H1 (cell line): ENCODE results near the gene DEGS2. TPM values are rescaled to one million over a fixed set of nuclear protein-coding genes. Genes with fewer than 3 reads are reported as not detected.

Source experiments
- CTCF ChIA-PET: fragments of 300-600 bp; sonication (Branson Sonifier 250); formaldehyde crosslinking; loops from one replicate; lab custom pipeline; 2021; ENCODE audit not compliant: partially characterized antibody; lab: Charles Lee
- POLR2A ChIA-PET: fragments of 300-600 bp; sonication (Branson Sonifier 250); formaldehyde crosslinking; loops from one replicate; lab custom pipeline; 2021; ENCODE audit warnings: inconsistent platforms; ENCODE audit not compliant: partially characterized antibody; lab: Charles Lee
- DNase-seq, 2 experiments: peaks; one replicate each; pipeline versions ENCODE4 v3.0.0 to v3.0.0-alpha.2; 2010 to 2022; ENCODE audit warnings: low spot score in 2 of 2, low read depth in 1 of 2, mixed read lengths in 1 of 2
- FAIRE-seq: peaks from 2 replicates; lab custom pipeline; 2011; peaks lifted over from hg19 to GRCh38; lab: Jason Lieb, UNC
- H2AFZ ChIP-seq: 2 replicates; pipeline ENCODE4 v1.8.1; 2012; ENCODE audit warnings: low read length, inconsistent platforms
- H2AK5ac ChIP-seq: 2 replicates; pipeline ENCODE4 v1.6.1; 2013; ENCODE audit warnings: low read depth, low read length
- H2BK120ac ChIP-seq: replicated peaks from 2 replicates; pipeline ENCODE3; 2013; ENCODE audit warnings: low read depth, low read length, inconsistent platforms
- H2BK12ac ChIP-seq: 2 replicates; pipeline ENCODE4 v1.6.1; 2013; ENCODE audit warnings: low read depth, low read length
- H2BK15ac ChIP-seq: 2 replicates; pipeline ENCODE4 v1.6.1; 2013; ENCODE audit warnings: low read length
- H2BK20ac ChIP-seq: 2 replicates; pipeline ENCODE4 v1.6.1; 2013; ENCODE audit warnings: low read length
- H2BK5ac ChIP-seq: 2 replicates; pipeline ENCODE4 v1.6.1; 2013; ENCODE audit warnings: low read depth, low read length
- H3K14ac ChIP-seq: 2 replicates; pipeline ENCODE4 v1.6.1; 2013; ENCODE audit warnings: inconsistent platforms; ENCODE audit not compliant: insufficient read length
- H3K18ac ChIP-seq: 2 replicates; pipeline ENCODE4 v1.6.1; 2013; ENCODE audit warnings: low read length; ENCODE audit errors: extremely low read depth
- H3K23ac ChIP-seq: 2 replicates; pipeline ENCODE4 v1.6.1; 2013; ENCODE audit warnings: inconsistent platforms; ENCODE audit not compliant: insufficient read length
- H3K23me2 ChIP-seq: 2 replicates; pipeline ENCODE4 v1.6.1; 2013; ENCODE audit warnings: low read depth, low read length
- H3K27ac ChIP-seq: 2 replicates; pipeline ENCODE4 v1.6.1; 2011; ENCODE audit warnings: low read depth, low read length, inconsistent platforms
- H3K27me3 ChIP-seq, 4 experiments: replicated peaks in 1 of 4; 1 replicate in 1 of 4; 2 replicates in 3 of 4; pipeline versions ENCODE4 v1.6.1 to v1.8.1; 2011 to 2013; ENCODE audit warnings: low read length in 3 of 4, mild to moderate bottlenecking in 3 of 4, inconsistent platforms in 2 of 4, mixed read lengths in 2 of 4, moderate library complexity in 1 of 4; ENCODE audit not compliant: control insufficient read depth in 3 of 4, insufficient read depth in 3 of 4; ENCODE audit errors: extremely low read depth in 1 of 4
- H3K36me3 ChIP-seq, 4 experiments: 2 replicates each; pipeline versions ENCODE4 v1.6.1 to v1.8.1; 2011 to 2013; ENCODE audit warnings: mild to moderate bottlenecking in 4 of 4, low read length in 3 of 4, moderate library complexity in 2 of 4, control low read depth in 1 of 4, inconsistent platforms in 1 of 4; ENCODE audit not compliant: insufficient read depth in 4 of 4, control insufficient read depth in 2 of 4
- H3K4ac ChIP-seq: replicated peaks from 2 replicates; pipeline ENCODE3; 2013; ENCODE audit warnings: low read length, low read depth, mixed read lengths, inconsistent platforms; ENCODE audit not compliant: insufficient read length
- H3K4me1 ChIP-seq, 4 experiments: replicated peaks in 1 of 4; 1 replicate in 1 of 4; 2 replicates in 3 of 4; pipeline versions ENCODE4 v1.6.1 to v1.8.1; 2011 to 2013; ENCODE audit warnings: low read length in 3 of 4, inconsistent platforms in 2 of 4, mixed read lengths in 1 of 4; ENCODE audit not compliant: insufficient read depth in 4 of 4, control insufficient read depth in 3 of 4
- H3K4me2 ChIP-seq, 2 experiments: 2 replicates each; pipeline versions ENCODE4 v1.6.1 to v1.8.1; 2011 to 2013; ENCODE audit warnings: low read depth in 2 of 2, low read length in 2 of 2, control low read depth in 1 of 2, inconsistent platforms in 1 of 2, mild to moderate bottlenecking in 1 of 2; ENCODE audit not compliant: insufficient read depth in 1 of 2
- H3K4me3 ChIP-seq, 4 experiments: fragments of 200-600, 300-600 bp in 1 of 4; sonication (generic), shearing (Covaris generic), sonication (Bioruptor Twin) in 1 of 4; 2 replicates each; pipeline versions ENCODE4 v1.5.1 to v1.8.1; 2011 to 2016; ENCODE audit warnings: low read length in 4 of 4, low read depth in 3 of 4, control low read depth in 2 of 4, inconsistent platforms in 2 of 4, mild to moderate bottlenecking in 2 of 4, mixed read lengths in 1 of 4, moderate library complexity in 1 of 4; ENCODE audit not compliant: insufficient read depth in 2 of 4; ENCODE audit errors: extremely low read depth in 1 of 4
- H3K56ac ChIP-seq: replicated peaks from 2 replicates; pipeline ENCODE3; 2013; ENCODE audit warnings: low read depth, mild to moderate bottlenecking, mixed read lengths, low read length, inconsistent platforms; ENCODE audit not compliant: insufficient read length
- H3K79me1 ChIP-seq: 2 replicates; pipeline ENCODE4 v1.6.1; 2013; ENCODE audit warnings: low read depth, low read length, control low read depth
- H3K79me2 ChIP-seq, 2 experiments: 2 replicates each; pipeline versions ENCODE4 v1.6.1 to v1.8.1; 2012 to 2013; ENCODE audit warnings: low read length in 2 of 2, mild to moderate bottlenecking in 2 of 2, inconsistent platforms in 1 of 2; ENCODE audit not compliant: insufficient read depth in 2 of 2, control insufficient read depth in 1 of 2
- H3K9ac ChIP-seq, 4 experiments: replicated peaks in 1 of 4; 1 replicate in 1 of 4; 2 replicates in 3 of 4; pipeline versions ENCODE4 v1.6.1 to v1.8.1; 2011 to 2013; ENCODE audit warnings: low read depth in 3 of 4, low read length in 3 of 4, control low read depth in 2 of 4, mild to moderate bottlenecking in 2 of 4, moderate library complexity in 2 of 4, inconsistent platforms in 1 of 4; ENCODE audit errors: extremely low read depth in 1 of 4
- H3K9me3 ChIP-seq, 2 experiments: 2 replicates each; pipeline versions ENCODE4 v1.6.1 to v1.8.1; 2012 to 2013; ENCODE audit warnings: mild to moderate bottlenecking in 2 of 2, moderate library complexity in 2 of 2, control low read depth in 1 of 2, inconsistent platforms in 1 of 2, low read depth in 1 of 2, low read length in 1 of 2, mixed read lengths in 1 of 2; ENCODE audit not compliant: insufficient read depth in 2 of 2
- H4K20me1 ChIP-seq, 2 experiments: replicated peaks in 1 of 2; 2 replicates each; pipeline versions ENCODE3 to v1.8.1; 2011 to 2013; ENCODE audit warnings: inconsistent platforms in 2 of 2, low read length in 2 of 2, mild to moderate bottlenecking in 1 of 2; ENCODE audit not compliant: insufficient read depth in 2 of 2, control insufficient read depth in 1 of 2
- H4K5ac ChIP-seq: 2 replicates; pipeline ENCODE4 v1.6.1; 2013; ENCODE audit warnings: low read length, low read depth, mixed read lengths, inconsistent platforms; ENCODE audit not compliant: insufficient read length
- H4K8ac ChIP-seq: 2 replicates; pipeline ENCODE4 v1.8.0; 2013; ENCODE audit warnings: mild to moderate bottlenecking, moderate library complexity, low read length, inconsistent platforms; ENCODE audit not compliant: insufficient read depth; ENCODE audit errors: extremely low read depth
- H4K91ac ChIP-seq: replicated peaks from 2 replicates; pipeline ENCODE3; 2013; ENCODE audit warnings: low read length, mixed read lengths, inconsistent platforms; ENCODE audit not compliant: insufficient read length
- KDM1A ChIP-seq: fragments of 200-600, 300-600 bp; sonication (generic); IDR thresholded peaks from 2 replicates; pipeline ENCODE4 v1.7.1; 2016; ENCODE audit warnings: mild to moderate bottlenecking, low read length, borderline replicate concordance
- MAX ChIP-seq: IDR thresholded peaks from 2 replicates; pipeline ENCODE4 v1.6.1; 2012; ENCODE audit warnings: inconsistent platforms
- WGBS, 2 experiments: shearing (Covaris generic) in 1 of 2; methylation state at CpG; one replicate each; pipeline versions ENCODE4 v1.1.6 to v1.1.7; 2013 to 2015; ENCODE audit warnings: low lambda C conversion rate in 2 of 2, mixed read lengths in 2 of 2, inconsistent platforms in 1 of 2, low coverage in 1 of 2, missing lambda C conversion rate in 1 of 2; ENCODE audit not compliant: insufficient replicate concordance in 2 of 2, insufficient coverage in 1 of 2, insufficient read length in 1 of 2; ENCODE audit errors: extremely low coverage in 1 of 2, missing lambda C conversion rate in 1 of 2; 5-methylcytosine and 5-hydroxymethylcytosine counted together
- polyA plus RNA-seq, 7 experiments: library from polyadenylated mRNA; depleted of rRNA in 3 of 7; stranded (reverse) in 5 of 7; unstranded in 2 of 7; fragments of >200 nt in 5 of 7; fragments of 200-250 nt in 2 of 7; gene quantifications; 1 replicate in 5 of 7; 2 replicates in 1 of 7; 4 replicates in 1 of 7; pipeline versions ENCODE4 v1.2.1 to v1.2.3, GENCODE V29; 2011 to 2013; ENCODE audit warnings: missing spikeins in 2 of 7, mixed read lengths in 2 of 7
- total RNA-seq: library from RNA; stranded (reverse); fragmentation: NEBNext Ultra II Directional; extraction: Animal tissue kit (Norgen Biotek cat#: 25700); gene quantifications from 2 replicates; pipeline ENCODE4 v1.2.1, GENCODE V29; 2021

The DEGS2 gene
- total and polyA plus RNA-seq, 2 of the 8 experiments (the other 6 are each of a cell fraction or from before 2014, with no cell fraction given) = 0.61 to 0.82 TPM

- Histone ChIP-seq H3K9ac (no peak overlapping the region), H2BK15ac (no peak overlapping the region), H3K4ac (no peak overlapping the region), H3K27ac (no peak overlapping the region), H4K5ac (no peak overlapping the region), H2BK20ac (no peak overlapping the region), H3K4me2 (no peak overlapping the region), H2AK5ac (no peak overlapping the region), H3K23me2 (no peaks in the 10 kb centered on the region; the same call in 1 of the 2 replicates), H4K91ac (no peak overlapping the region), H3K27me3 (no peaks in the 10 kb centered on the region), H2BK120ac (no peak overlapping the region), H4K20me1 (peaks cover 0 to 4% of the 10 kb centered on the region in 2 experiments), H3K56ac (no peak overlapping the region), H2BK5ac (no peak overlapping the region), H3K23ac (no peak overlapping the region), H3K79me1 (no peaks in the 10 kb centered on the region), H3K36me3 (peaks cover 0 to 2% (median 0%) of the 10 kb centered on the region in 4 experiments; a peak in 3 of 8 replicates), H3K4me3 (no peak overlapping the region), H3K18ac (no peak overlapping the region), H2AFZ (no peak overlapping the region), H3K14ac (no peak overlapping the region), H3K79me2 (no peaks in the 10 kb centered on the region), H3K9me3 (no peaks in the 10 kb centered on the region), H4K8ac (no peak overlapping the region), H2BK12ac (no peak overlapping the region), H3K4me1 (peaks cover 0 to 8% (median 6%) of the 10 kb centered on the region in 4 experiments; a peak in 4 of 7 replicates)
- ChIA-PET CTCF (interaction anchor here (0.8 to 22.9 kb wide), 10 partner anchors 12 to 440 kb away, joined by 3 to 307 read pairs (median 4); partner anchors contain the start of gene DEGS2), POLR2A (interaction anchor here (0.9 kb wide), 1 partner anchor 10 kb away, joined by 3 read pairs; no protein-coding TSS in a partner anchor)
- WGBS, 2 experiments = 94% methylated on average over 12 of the region's 12 CpGs; no CpG with 5 or more reads in 1 of the 2 experiments
- DNase-seq = no peak
- FAIRE-seq = no peak
- TF ChIP-seq MAX = no peak
- no peak for TF ChIP-seq KDM1A
Observed at GRCh38 chr14:100127853-100128455, 31.5 kb downstream of the DEGS2 start.
